Hematopoietic multipotent progenitor cell treated with erythropoietin and hydrocortisone succinate and interleukin-3 and kit ligand, for 8 days (in vitro differentiated cells): ENCODE data around the gene GPR132.
A peak's percentile ranks its signal among the peaks of the same experiment; 100 is the strongest.
"Not testable (repeated sequence)": the region's sequence is repeated elsewhere in the genome, so short reads cannot be mapped to it uniquely, and the experiment has no call there.

ENCODE experiments used
- DNase-seq: peaks from one replicate; pipeline ENCODE4 v3.0.0-alpha.2; 2015

The GPR132 gene

DNA sequence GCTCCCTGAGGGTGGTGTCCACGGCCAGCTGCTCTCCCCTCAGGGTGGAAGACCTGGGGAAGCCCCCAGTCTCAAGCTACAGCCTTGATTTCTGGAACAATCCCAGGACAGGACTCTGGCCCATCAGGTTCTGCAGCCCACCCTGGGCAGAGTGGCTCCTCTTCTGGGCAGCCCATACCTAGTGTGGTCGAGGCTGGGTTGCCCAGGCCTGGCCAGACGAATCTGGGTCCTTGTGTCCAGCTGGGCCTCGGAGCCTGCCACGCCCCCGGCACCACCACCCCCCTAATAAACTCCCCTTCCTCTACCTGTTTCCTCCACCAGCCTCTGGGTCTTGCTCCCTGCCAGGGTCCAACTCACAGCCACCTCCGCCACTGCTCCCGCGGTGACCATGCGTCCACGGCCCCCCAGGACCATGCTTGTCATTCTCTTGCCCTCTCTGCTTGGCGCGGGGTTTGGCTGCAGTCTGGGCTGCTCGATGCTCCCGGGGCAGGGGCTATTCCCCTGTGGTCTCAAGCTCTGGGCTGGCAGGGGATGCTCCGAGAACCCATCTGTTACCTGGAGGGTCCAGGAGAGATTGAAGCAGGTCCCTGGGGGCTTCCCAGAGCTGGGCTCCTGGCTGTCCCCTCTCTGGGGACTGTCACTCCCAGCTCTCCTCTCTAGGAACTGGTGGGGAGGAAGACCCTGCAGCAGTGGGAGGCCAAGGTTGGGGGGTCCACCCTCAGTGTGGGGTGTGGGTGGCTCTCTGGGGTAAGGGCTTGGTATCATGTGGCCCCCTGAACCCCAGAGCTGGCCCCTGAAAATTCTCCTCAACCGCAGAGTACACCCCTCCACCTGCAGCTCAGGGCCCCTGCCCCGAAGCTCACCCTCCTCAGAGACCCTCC, 8.7 kb upstream of the GPR132 start:
- no peak for DNase-seq

DNA sequence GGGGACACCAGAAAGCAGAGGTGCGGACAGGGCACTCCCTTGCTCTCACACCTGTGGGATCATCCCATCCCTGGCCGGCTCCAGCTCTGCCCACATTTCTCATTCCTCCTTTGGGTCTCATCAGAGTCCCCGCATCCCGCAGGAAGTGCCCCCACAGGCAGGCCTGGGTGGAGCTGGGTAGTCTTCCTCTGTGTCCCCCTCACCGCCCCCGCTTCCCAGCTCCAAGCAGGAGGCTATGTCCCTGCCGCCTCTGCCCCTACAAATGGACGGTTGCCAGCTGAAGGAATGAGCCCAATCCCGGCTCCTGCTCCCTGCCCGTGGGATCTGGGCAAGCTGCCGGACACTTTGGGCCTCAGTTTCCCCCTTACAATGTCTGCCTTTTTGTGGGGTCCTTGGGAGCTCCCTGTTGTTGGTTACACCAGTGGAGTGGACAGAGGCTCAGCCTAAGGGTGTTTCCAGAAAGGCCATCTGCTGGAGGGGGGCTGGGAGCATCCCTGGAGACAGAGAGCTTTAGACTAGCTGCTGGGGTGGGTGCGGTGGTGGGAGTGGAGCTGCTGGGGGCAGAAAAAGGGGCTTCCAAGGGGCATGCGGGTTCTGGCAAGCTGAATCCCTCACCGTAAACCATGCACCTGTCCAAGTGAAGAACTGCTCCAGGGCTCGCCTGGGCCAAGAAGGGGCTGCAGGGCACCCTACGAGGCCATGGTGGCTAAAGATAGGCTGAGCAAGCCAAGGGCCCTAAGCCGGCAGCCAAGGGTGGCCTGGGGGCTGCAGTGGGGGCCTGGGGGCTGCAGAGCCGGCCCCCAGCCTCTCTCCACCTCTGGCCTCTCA, 7.9 kb upstream of the GPR132 start:
- no peak for DNase-seq

DNA sequence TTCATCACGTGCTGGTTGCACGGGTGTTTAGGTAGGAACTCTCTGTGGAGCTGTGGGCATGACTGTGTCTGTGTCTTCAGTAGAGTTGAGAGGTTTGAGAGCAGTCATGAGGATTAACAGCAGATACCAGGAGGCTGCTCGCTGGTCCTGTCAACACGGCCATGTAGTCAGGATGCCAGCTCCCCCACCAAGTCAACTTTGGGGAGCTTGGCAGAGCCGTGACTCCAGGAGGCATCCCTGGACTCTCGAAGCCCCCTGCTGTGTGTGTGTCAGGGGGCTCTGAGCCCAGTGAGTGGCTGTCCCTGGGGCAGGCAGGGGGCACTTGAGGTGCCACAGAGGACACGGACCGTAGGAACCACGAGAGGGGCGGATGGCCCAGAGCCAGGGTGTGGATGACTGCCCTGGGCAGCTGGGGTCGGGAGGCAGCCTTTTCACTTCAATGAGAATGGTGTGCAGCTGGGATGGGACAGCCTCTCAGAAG, 7.2 kb upstream of the GPR132 start:
- no peak for DNase-seq

DNA sequence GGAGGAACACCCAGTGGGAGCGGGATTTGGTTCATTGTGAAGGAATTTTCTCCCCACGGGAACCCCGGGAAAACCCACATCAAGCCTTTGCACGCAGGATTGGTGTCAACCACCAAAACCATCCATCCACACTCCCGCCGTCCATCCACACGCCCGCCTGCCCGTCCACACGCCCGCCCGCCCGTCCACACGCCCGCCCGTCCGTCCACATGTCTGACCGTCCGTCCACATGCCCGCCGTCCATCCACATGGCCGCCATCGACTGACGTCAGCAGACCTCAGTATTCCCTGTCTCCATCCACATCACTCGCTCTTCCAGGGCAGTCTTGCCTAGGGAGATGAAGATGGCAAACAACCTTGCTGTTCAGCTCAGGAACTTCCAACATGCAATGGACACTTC, 6.7 kb upstream of the GPR132 start:
- DNase-seq: no peak

DNA sequence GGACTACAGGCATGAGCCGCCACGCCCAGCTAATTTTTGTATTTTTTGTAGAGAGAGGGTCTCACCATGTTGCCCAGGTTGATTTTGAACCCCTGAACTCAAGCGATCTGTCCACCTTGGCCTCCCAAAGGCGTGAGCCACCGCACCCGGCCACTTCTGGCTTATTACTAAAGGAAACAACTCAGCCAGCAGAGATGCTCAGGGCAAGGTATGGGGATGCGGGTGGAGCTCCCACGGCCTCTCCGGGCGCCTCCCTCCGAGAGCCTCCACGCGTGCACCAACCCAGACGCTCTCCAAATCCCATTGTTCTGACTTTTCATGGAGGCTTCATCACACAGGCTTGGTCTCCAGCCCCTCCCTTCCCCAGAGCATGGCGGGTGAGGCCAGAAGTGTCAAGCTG, 6.1 kb upstream of the GPR132 start:
- no peak for DNase-seq

DNA sequence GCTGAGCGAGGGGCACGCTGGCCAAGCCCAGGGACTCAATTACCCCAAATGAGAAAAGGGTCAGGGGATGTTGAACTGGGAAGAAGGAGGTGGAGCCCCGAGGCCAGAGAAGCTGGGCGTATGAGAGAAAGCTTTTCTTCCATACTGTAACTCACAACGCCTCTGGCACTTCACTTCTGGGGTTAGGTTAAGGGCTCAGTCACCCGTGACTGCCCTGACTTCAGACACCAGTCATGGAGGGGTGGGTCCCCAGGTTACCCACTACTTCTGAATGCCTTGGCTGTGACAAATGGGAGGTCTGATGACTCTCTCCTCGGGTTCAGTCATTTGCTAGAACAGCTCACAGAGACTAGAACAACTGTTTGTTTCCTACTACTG, 5.5 kb upstream of the GPR132 start:
- no peak for DNase-seq

DNA sequence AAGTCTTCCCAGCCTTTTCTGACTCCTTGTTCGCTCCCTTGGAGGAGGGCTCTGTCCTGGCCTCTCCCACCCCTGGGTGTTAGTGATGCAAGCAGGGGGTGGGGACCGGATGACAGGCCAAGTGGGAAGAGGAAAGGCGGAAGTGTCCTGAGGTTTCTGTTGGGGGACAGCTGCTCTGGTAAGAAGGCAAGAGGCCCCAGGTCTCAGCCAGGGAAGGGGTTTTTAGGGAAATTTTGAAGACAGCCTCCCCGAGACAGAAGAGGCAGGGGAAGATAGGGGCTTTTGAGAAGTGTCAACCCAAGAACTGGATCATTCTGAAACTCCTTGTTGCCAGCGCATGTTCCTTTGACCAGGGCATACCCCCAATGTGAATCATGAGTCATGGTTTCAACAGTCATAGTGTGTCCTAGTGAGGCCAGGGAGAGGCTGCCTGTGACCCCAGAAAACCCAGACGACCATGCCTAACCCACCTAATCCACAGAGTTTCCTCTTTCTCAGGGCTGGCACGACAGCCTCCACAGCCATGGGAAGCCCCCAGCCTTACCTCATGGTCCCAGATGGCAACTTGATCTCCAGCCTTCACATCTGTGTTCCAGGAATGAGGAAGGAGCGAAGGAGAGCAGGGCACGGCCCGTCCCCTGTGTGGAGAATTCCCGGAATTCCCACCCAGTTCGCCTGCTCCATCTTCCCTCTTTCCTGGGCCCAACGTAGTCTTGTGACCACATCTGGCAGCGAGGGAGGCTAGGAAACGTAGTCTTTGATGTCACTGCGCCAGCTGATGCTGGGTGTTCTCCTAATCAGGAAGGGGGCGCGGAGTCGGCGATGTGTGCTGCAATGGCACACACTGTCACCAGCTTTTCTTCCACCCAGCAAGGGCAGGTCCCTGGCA, 4.9 kb upstream of the GPR132 start:
- DNase-seq: no peak

DNA sequence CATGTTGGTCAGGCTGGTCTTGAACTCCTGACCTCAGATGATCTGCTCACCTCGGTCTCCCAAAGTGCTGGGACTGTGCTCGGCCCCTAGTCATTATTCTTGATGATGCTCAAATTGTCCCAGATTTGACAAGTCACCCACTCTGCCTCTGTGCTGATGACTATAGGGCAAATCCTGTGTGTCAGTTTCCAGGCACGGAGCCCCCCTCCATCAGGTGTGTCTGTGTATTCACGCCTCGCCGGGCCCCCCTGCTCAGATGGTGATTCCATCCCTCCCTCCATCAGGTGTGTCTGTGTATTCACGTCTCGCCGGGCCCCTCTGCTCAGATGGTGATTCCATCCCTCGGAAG, 4.3 kb upstream of the GPR132 start:
- no peak for DNase-seq

DNA sequence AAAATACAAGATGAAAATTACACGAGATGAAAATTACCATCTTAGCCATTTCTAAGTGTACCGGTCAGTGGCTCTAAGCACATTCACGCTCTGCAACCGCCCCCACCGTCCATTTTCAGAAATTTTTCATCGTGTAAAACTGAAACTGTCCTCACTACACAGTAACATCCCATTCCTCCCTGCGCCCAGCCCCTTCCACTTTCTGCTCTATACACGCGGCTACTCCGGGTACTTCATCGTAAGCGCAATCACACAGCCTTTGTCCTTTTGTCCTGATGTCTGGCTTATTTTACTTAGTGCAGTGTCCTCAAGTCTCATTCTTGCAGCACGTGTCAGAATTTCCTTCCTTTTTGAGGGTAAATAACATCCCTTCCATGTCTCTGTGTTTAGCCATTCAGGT, 3.6 kb upstream of the GPR132 start:
- DNase-seq: no peak

DNA sequence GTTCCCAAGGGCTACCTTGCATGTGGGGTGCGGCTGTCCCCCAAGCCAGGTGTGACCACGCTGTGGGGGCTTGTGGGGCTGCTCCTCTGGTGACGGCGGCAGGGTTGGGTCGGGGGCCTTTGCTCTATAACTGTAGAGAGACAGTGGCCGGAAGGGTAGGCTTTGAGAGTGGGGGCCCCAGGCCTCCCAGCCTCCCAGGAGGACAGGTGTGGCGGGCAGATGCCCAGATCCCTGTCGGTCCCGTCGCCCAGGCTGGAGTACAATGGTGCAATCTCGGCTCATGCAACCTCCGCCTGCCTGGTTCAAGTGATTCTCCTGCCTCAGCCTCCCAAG, 2.7 kb upstream of the GPR132 start:
- no peak for DNase-seq

DNA sequence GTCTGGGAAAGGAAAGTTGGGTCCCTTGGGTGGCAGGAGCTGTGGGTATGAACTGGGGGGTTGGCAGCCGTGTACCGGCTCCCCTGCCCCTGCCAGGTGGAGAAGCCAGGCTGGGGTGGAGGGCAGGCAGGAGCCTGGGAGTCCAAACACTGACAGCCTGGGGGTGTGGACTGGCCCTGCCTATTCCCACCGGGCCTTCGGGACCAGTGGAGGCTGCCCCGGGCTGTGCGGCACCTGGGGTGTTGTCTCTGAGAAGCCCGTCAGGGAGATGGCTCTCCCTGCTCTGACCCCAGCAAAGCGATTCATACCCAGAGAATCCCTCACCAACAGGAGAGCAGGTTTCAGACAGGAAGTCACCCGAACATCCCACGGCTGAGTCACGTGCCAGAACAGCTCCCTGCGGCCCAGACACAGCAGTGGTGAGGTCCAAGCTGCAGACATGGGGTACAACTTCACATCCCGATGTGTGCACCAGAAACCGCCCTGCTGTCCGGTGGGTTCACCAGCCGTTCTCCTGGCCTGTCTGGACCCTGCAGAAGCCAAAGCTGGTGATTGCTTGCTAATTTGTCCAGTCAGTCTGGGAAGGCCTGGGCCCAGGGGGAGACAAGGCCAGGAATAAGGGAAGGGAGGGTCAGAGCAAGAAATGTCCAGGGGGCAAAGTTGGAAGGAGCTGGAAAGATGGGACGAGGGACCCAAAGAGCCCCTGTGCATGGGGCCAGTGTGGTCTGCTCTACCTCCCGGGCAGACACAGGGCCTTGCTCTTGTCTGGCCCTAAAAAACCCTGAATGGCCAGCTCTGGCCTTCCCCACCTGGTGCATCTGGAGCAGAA, 2.1 kb upstream of the GPR132 start:
- no peak for DNase-seq

DNA sequence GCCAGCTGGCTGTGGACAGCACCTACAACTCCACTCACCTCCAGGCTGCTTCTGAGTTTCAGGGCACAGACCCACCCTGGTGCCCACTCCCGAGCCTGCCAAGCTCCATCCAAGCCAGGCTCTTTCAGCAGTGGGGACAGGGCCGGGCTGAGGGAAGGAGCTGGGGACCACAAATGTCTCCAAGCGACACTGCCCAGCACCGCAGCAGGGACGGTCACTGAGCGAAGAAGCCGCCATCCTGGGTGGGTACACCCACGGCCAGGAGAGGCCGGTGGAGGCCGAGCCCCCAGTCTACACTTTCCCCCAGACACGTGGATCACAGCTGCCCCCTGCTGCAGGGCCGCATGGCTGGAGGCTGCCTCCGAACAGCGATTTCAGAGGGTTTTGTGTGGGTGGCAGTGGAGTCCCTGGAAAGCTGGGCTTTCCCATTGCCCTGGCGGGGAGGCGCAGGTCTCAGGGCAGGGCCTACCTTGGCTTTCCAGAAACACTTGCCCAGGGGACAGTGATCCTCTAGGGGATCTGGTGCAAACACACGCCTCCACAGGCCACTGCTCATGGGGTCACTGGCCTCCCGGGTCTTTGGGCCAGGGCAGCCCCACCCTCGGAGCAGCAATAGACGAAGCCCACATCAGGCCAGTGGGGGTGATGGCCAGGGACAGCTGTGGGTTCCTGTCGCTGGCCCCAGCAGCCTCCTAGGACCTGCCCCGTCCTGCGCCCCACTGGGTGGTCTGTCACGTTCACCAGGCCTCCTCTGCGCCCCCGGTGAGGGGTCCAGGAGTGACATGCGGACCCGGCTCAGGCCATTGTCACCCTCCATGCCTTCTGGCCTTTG, 1.2 kb upstream of the GPR132 start:
- DNase-seq: no peak

DNA sequence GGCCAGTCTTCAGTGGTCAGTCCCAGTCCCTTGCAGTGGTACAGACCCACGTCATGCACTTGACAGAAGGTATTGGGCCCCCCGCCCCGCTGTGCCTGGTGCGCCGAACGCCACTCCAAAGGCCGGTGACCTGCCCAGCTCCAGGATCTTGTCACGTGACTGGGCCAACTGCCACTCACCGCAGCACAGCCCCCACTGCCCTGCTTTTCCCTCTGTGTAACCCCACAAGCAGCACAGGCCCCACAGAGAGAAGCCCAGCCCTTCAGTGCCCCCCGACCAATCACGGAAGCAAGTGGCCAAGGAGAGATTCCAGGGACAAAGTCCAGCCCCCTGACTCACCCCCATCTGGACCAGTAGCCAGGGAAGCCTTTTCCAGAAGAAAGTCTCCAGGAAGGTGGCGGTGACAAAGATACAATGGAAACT, 498 bp downstream of the GPR132 start:
- peak; percentile 66 for DNase-seq

DNA sequence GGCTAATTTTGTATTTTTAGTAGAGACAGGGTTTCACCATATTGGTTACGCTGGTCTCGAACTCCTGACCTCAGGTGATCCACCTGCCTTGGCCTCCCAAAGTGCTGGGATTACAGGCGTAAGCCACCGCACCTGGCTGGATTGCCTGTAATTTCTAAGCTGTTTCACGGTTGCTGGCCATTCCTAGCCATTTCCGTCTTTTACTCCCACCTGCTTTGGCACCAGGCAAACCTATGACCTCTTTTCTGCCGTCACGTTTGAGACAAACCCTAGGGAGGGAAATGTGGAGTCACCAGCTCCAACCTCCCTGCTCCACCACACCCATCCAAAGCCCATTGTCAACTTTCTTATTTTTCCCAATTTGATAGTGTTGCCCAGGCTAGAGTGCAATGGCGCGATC, 1.2 kb downstream of the GPR132 start:
- no peak for DNase-seq

DNA sequence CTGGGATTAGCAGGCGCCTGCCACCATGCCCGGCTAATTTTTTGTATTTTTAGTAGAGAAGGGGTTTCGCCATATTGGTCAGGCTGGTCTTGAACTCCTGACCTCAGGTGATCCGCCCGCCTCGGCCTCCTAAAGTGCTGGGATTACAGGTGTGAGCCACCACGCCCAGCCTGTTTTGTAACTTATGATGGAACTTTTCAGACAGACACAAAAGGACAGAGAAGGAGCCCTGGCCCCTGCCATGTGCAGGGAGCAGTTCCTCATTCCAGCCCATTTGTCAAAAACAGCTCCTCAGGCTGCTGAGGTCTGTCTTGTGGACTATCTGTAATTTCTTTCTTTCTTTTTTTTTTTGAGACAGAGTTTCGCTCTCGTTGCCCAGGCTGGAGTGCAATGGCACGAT, 1.7 kb downstream of the GPR132 start:
- not testable (repeated sequence) for DNase-seq

DNA sequence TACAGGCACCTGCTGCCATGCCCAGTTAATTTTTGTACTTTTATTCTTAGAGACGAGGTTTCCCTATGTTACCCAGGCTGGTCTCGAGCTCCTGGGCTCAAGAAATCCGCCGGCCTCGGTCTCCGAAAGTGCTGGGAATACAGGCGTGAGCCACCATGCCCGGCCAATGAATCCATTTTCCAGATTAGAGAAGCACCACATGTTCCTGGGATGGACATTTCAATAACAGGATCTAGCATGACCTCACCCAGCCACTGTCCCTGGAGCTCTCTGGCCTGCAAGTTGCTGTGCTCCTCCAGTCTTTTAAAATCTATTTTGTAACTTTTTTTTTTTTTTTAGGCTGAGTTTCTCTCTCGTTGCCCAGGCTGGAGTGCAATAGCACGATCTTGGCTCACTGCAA, 2.2 kb downstream of the GPR132 start:
- DNase-seq: no peak

DNA sequence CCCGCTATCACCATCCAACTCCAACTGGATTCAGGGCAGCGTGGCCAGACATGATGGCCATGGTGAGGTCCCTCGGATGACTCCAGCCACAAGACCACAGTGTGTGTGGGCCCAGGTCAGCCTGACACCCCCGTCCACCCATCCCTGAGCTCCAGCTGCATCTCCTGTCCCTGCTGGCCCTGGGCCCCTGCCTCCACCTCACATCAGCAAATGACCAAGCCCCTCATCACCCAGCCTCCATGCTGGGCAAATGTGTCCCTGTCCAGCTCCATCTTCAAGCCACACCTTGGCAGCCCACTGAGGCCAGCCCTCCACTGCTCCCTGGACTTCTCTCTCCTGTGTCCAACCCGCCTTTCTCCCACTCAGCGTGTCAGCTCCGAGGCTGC, 3.2 kb downstream of the GPR132 start:
- no peak for DNase-seq

DNA sequence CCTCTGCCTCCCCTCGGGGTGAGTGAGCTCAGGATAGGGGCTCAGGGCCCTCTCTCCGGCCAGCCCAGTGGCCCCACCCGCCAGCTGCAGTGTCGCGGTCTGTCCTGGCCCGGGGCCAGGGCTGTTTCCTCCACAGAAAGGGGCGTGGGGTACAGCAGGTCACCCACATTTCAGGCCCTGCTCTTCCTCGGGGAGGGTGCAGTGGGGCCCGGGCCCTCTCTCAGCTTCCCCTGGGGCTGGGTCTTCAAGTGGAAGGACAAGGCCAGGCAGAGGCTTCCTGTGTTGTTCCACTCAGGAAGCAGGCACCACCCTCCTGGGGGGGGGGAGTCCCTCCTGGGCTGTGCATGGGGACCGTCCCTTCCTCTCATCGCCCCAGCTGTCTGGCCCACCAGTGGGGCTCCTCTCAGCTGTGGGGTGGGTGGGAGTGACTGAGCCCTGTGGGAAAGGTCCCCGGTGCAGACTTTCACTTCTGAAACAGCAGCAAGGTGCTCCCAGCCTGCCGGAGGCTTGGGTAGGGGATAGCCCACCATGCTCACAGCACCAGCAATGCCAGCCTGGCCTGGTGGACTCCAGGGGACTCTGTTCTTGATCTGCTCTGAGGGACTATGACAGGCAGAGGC, 3.7 kb downstream of the GPR132 start:
- peak; percentile 51 for DNase-seq

DNA sequence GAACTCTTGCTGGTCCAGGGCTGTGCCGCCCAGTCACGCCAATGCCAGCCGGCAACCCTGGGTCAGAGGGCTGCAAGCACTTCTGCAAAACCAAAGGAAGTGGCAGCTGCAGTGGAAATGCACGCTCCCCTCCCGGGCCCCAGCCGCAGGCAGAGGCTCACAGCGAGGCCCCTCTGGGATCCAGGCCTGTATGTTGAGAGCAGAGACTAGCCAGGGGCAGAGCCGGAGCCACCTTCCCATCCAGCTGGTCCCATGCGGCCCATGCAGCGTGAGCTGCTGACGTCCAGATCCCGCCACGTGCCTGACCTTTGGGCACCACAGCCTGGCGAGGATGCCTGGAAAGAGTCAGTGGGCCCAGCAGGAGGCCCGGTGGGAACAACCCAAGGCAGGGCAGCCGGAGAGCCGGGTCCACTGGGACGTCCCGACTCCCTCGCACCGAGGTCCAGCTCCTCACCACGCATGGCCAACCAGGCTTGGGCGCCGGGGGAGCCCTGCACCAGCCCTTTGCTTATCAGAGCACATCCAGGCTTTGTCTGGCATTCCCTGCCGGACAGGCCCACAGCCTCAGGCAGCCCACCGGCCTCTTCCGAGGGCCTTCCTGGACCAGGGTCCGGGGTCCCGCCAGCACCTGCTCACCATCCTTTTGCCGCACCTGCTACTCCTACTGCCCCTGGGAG, 4.3 kb downstream of the GPR132 start:
- DNase-seq: no peak

DNA sequence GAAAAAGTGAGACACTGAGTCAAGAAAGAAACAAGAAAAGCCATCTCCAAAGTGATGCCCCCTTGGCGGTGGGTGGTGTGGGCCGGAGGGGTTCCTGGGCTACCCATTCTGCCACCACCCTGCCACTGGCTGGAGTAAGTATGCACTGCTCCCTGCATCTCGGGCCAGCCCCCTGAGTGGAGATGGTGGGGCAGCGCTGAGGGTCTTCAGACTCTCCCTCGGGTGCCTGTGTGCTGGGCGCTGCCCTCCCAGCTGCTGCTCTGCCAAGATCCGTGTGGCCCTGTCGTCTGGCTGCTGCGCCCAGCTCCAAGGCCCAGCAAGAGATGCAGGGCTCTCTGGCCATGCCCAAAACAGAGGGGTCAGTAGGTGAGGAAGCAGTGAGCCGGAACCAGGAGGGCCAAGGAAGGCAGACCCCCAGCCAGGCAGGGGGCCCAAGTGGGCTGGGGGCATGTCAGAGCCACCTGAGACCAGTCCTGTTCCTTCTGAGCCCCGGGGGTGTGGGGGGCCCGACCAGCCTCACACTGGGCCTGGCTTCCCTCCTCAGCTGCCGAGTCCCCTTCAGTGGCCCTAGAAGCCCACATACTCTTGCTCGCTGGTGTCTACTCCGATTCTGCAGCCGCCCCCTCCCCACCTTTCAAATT, 5.2 kb downstream of the GPR132 start:
- DNase-seq: no peak
